HG03060 (cell line): ENCODE data around the gene CTDSPL2.
"Not testable (repeated sequence)": the region's sequence is repeated elsewhere in the genome, so short reads cannot be mapped to it uniquely, and the experiment has no call there.

Experiments used
- ATAC-seq: cut with Tn5 transposase; IDR thresholded peaks from one replicate; pipeline ENCODE4 v1.9.1; 2021; ENCODE audit warnings: low read depth, moderate number of reproducible peaks; ENCODE audit not compliant: unreplicated experiment

CTDSPL2 gene

DNA sequence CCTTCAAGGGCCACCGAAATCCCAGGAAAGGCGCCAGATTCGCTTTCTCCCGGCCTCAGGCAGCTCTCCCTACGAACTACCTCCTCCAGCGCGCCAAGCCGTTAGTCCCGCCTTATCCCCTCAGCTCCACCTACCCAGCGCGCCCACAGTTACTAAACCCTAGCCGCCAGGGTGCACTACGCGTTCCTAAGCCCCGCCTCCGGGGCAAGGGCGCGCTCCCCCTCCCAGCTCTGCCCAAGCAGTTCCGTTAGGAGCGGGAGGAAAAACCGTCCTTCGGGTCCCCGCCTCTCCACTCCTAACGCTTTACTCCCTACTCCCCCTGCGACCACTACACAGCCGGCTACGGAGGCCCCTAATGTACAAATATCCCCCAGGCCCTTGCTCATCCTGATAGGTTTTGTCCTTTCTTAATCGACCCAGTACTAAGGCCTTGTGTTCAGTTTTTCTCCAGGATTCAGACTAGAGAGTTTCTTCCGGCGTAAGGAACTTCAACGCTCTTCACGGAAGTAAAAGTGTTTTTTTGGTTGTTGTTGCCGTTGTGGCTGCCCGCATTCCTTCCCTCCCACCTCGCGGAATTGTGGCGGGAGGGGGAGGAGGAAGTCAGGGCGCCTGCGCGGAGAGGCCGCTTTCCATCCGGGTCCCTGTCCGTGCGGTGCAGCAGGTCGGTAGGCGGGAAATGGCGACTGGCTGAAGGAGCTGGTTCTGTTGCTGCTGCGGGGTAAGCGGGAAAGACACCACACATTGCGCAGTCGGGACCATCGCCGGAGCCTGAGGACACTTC, at the start of gene CTDSPL2:
Gene CTDSPL2, plus strand, starts transcription at position 655 of the 781 bp plus-strand sequence. CDS start 31,386 bp downstream, outside the sequence.
- ATAC-seq: peak; percentile 91

DNA sequence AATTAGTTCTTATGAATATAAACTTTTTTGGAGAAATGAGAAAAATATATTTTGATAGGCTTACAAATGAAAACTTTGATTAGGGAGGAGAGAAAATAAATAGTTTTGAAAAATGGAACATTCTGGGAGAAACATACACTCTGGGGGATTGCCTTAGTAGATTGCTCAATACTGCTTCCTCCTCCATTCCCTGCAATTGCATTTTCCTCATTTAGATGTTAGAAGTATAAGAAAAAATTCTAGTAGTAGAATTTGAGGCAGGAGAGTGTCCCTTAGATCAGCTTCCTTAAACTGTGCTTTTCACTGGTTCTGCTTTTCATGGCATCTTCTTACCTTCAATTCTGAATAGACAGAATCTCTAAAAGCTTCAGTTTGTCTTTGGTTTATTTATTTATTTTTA, 46.2 kb upstream of the CTDSPL2 start:
- ATAC-seq: no peak

DNA sequence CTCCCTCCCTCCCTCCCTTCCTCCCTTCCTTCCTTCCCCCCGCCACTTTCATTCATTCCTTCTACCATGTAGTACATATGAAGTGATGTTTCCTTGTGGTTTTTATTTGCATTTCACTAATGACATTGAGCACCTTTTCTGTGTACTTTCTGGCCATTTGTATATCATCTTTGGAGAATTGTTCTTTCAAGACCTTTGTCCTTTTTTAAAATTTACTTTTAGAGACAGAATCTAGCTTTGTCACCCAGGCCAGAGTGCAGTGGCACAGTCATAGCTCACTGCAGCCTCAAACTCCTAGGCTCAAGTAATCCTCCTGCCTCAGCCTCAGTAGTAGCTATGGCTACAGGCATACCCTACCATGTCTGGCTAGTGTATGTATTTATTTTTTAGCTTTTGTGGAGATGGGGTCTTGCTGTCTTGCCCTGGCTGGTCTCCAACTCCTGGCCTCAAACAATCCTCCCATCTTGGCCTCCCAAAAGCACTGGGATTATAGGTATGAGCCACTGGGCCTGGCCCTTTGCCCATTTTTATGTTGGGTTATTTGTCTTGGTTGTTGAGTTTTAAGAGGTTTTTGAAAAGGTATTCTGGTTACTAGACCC, 42.0 kb upstream of the CTDSPL2 start:
- no peak for ATAC-seq

DNA sequence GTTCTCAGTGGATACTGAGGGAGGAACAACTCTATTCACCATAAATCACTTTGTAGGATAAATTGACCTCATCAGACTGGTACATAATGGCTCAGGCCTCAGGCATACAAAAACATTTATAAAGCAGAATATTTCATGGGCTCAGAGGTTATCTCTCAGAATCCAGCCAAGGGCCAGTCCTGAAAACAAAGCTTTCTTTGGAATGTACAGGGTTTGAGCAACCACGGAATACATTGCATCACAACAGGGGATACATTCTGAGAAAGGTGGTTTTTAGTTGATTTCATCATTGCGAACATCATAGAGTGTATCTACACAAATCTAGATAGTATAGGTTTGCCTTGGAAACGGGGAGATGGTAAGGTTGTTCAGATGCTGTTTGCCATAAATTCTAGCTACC, 33.4 kb upstream of the CTDSPL2 start:
- ATAC-seq: no peak

DNA sequence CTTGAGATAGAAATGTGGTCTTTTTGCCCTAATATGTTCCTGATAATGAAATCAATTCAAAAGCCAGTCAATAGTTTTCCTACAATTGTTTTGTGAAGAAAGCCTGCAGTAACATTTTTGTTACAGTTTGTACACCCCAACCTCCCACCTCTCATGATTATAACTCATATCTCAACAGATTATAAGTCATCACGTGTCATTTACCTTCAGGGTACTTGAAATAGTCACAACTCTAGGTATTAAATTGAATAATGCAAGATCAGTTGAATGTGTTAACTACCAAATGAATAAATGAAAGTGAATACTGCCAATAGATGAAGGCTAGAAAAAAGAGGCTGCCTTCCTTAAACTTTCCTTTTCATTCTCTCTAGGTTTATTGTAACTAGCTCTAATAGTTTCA, 32.9 kb upstream of the CTDSPL2 start:
- no peak for ATAC-seq

DNA sequence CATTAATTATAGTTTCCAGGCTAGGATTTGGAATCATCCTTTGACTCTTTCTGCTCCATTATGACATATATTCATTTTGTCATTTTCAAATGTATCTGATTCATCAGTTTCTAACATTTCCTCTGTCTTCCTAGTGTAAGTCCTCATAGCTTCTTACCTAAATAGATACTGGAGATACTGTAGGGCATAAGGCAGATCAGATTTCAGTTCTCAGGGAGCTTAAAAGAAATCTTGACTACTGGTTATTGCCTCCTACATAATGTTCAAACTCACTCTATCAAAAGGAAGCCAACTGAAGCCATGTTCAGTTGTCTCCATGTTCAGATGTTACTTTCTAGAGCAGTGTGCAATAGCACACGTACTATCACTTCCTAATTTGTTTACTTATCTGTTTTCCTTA, 29.6 kb upstream of the CTDSPL2 start:
- ATAC-seq: no peak

DNA sequence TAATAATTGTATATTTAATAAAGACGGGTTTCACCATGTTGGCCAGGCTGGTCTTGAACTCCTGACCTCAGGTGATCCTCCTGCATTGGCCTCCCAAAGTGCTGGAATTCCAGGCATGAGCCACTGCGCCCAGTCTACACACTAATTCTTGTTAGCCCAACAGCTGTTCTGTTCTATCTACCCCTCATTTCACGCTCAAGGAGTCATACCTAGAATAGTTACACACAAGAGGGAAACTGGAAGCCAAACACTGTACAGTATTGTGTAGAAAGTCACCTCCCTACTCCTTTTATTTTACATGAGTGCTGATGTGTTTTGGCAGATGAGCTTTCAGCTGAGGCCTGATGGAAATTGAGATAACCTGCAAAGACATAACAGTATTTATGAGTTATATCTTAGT, 13.4 kb upstream of the CTDSPL2 start:
- no peak for ATAC-seq

DNA sequence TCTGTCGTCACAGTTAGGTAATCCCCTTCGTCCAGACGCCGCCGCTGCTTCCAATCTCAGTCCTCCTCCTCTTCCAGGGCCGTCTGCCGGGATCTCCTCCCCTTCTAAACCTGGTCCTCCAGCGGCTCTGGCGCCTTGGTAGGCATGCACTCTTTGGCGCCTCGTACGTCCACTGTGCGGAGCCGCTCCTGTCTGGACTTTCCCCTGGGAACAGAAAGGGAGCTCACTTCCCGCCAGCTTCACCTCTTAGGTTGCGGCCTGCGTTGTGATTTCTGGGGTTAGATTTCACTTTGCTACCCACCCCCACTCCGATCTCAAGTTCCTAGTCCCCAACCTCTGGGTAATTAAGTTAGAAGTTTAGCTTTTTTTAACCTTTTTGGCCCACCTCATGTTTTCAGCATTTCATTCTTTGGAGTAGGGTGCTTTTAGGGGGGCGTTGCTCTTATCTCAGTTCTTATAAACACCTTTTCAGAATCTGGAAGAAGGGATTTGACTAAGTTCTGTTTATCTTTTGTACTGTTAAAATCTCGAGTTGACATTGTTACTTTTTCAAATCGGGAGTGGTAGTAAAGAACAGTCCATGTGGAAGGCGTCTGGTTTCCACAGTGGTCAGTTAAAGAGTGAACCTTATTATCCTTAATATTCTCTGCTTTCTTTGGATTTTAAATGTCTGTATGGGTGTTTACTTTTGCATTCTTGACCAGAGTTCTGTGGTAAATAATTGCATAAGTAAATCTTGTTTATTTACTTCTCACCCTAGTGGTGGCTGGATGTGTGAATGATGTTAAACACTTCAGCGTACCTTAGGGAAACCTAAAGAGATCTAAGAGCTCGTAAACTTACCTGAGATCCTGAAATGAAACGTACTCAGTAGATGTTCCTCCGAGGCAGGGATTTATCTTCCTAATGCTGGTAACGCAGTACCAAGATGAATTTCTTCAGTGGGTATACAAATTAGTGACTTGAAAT, 611 bp downstream of the CTDSPL2 start:
- ATAC-seq: no peak

DNA sequence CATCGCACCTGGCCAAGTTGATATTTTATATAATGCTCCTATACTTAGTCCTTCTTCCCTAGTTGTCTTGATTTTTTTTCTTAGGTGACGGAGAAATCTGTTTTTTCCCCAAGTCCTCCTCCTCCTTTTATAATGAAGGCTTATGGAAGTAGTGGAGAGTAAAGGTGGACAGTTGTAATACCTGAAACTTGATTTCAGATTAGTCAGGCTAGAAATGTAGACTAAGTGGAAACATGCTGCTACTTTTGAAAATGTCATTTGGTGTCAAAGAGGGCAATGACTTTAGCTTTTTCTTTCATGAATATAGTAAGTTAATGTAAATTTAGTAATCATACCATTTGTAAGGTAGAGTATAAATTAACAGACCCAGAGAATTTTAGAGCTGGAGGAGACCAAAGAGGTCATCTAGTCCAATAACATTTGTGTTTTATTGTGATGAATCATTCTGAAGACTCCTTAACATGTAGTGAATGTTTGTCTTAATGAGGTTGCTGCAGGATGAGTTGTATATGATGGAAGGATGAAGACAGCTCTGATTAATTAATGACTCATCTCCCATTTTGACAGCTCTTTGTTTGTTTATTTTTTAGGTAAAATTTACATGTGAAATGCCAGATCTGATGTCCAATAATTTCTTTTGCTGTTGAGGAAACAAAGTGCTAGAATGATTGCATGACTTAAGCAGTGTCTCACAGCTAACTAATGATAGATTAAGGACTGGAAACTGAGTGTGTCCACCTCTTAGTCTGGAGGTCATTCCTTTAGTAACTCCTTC, 8.7 kb downstream of the CTDSPL2 start:
- ATAC-seq: no peak

DNA sequence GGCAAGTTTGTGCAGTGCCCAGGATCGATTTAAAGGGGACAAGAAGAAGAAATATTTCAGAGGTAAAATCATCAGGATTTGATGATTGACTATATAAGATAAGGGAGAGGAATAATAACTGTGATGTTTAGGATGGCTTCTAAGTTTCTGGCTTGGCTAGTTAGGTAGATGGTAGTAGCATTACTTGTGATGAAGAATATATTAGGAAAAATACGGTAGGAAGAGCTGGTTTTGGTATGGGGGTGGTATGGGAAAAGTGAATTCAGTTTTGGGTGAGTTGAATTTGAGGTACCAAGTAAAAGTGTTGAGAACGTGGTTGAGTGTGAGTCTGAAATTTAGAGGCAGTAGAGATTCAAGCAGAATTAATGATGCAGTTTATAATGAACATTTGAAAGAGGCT, 11.0 kb downstream of the CTDSPL2 start:
- ATAC-seq: no peak

DNA sequence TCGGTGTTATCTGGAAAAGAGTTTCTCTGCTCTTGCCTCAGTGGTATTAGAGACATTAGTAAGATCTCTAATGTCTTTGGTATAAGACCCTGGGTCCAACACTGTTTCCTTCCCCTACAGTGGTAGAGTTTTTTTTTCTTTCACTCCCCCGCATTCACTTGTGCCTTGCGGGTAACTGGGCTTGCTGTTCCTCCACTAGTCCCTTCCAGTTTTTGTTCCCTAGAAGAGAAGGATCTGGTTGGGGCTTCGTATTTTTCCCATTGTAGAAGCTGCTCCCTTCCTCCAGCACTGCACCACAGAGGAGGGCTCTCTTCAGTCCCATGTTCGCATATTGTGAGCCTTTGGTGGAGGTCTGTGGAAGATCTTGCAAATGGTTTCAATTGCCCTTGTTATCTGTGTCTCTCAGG, 13.7 kb downstream of the CTDSPL2 start:
- no peak for ATAC-seq

DNA sequence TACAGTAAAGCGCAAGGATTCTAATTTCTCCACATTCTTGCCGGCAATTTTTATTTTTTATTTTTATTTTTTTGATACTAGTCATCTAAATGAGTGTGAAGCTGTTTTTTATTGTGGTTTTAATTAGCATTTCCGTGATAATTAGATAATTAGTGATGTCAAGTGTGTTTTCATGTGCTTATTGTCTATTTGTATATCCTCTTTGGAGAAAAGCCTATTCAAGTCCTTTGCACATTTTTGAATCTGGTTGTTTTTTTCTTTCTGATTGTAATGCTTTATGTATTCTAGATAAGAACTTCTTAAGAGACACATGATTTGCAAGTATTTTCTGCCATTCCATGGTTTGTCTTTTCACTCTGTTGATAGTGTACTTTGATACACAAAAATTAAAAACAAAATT, 16.1 kb downstream of the CTDSPL2 start:
- ATAC-seq: no peak

DNA sequence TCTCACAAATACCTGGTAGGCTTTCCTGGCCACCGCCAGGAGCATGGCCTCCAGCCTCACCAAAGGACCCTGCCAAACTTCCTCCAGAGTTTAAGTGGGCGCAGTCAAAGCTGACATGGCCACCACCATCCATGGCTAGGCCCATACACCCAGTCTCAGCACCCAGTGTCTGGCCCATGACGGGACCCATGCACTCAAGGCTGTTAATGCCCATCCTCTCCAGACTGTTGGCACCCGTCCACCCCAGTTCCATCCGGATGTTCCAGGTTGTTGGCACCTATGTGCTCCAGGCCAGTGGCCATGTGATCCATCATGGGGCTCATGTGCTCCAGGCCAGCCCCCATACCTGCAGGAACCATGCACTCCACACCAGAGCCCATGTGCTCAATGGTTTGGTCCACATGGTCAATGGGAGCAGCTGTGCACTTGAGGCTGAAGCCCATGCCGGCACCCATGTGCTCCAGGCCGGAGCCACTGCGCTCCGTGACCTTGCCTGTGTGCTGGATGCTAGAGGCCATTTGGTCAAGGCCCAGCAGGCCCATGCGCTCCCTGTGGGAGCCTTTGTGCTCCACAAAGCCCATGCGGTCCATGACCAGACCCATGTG, 20.4 kb downstream of the CTDSPL2 start:
- ATAC-seq: no peak

DNA sequence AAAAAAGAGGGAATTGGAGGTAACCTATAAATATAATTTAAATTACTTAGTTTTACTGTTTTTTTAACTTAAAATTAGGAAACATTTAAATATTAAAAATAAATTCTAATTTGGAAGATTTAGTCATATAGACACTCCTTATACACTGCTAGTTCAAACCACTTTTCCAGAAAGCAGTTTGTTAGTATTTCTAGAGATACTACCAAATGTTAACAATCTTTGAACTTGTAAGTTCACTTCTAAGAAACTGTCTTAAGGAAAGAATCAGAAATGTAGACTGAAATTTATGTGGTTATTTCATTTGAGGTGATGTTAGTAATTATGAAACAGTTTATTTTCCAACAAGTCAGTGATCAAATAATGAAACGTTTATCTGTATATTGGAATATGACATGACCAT, 22.7 kb downstream of the CTDSPL2 start:
- ATAC-seq: no peak

DNA sequence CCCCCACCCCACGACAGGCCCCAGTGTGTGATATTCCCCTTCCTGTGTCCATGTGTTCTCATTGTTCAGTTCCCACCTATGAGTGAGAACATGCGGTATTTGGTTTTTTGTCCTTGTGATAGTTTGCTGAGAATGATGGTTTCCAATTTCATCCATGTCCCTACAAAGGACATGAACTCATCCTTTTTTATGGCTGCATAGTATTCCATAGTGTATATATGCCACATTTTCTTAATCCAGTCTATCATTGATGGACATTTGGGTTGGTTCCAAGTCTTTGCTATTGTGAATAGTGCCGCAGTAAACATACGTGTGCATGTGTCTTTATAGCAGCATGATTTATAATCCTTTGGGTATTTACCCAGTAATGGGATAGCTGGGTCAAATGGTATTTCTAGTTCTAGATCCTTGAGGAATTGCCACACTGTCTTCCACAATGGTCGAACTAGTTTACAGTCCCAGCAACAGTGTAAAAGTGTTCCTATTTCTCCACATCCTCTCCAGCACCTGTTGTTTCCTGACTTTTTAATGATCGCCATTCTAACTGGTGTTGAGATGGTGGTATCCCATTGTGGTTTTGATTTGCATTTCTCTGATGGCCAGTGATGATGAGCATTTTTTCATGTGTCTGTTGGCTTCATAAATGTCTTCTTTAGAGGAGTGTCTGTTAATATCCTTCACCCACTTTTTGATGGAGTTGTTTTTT, 26.3 kb downstream of the CTDSPL2 start:
- ATAC-seq: not testable (repeated sequence)

DNA sequence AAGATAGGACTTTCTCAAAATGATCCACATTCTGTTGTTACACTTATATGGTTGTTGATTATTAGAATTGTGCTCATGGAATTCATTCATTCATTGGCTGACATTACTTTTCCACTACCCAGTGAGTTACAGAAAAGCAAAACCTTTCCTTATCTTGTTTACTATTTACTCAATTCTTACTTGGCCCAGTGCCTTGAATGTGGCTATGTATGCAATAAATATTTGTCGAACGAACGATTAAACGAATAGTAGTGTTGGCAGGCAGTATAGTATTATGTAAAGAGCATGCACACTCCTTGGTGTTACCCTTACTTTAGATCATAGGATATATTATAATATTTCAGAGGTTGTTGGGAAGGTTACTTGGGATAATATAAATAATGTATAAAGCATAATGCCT, 31.0 kb downstream of the CTDSPL2 start:
- ATAC-seq: no peak

DNA sequence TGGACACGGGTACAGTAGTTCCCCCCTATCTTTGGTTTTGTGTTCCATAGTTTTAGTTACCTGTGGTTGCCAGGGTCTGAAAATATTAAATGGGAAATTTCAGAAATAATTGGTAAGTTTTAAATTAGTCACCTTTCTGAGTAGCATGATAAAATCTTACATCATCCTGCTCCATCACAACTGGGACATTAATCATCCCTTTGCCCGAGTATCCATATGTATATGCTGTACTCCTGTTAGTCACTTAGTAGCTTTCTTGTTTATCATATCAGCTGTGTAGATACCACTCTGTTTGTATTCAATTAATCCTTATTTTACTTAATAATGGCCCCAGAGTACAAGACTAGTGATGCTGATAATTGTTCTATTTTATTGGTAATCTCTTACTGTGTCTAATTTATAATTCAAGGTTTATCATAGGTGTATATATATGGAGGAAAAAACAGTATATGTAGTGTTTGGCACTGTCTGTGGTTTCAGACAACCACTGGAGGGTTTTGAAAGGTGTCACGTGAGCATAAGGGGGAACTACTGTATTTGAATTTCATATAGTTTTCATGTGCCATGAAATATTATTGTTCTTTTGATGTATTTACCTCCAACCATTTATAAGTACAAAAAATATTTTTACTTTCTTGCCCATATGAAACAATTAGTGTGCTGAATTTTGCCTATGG, 41.4 kb downstream of the CTDSPL2 start:
- no peak for ATAC-seq

DNA sequence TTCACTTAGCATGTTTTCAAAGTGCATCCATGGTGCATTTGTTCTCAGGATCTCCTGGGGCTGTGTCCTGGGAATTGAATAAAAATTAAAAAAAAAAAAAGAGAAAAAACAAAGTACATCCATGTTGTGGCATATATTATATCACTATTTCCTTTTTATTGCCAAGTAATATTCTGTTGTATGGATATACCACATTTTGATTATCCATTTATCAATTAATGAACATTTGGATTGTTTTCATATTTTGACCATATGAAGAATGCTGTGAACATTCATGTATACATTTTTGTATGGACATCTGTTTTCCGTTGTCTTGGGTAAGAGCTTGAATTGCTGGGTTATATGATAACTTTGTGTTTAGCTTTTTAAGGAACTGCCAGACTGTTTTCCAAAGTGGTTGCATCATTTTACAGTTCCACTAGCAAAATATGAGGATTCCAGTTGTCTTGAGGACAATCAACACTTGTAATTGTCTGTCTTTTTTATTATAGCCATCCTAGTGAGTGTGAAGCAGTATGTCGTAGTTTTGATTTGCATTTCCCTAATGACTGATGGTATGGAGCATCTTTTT, 44.5 kb downstream of the CTDSPL2 start:
- ATAC-seq: no peak

DNA sequence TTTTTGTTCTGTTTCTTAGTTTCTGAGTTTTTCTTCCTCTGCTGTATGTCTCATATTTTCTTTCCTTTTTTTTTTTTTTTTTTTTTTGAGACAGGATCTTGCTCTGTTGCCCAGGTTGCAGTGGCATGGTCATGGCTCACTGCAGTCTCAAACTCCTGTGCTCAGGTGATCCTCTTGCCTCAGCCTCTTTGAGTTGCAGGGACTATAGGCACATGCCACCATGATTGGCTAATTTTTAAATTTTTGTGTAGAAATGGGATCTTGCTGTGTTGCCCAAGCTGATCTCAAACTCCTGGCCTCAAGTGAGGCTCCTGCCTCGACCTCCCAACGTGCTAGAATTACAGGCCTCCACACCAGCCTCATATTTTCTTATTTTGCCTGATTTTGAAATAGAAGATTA, 51.9 kb downstream of the CTDSPL2 start:
- no peak for ATAC-seq
